HG03045 (cell line): ENCODE results near the gene HLA-E.
"Not testable (repeated sequence)": the region's sequence is repeated elsewhere in the genome, so short reads cannot be mapped to it uniquely, and the experiment has no call there.

Experiments
- ATAC-seq: cut with Tn5 transposase; IDR thresholded peaks from one replicate; pipeline ENCODE4 v1.9.1; 2021; ENCODE audit warnings: mild to moderate bottlenecking, moderate library complexity; ENCODE audit not compliant: unreplicated experiment

Gene HLA-E

GRCh38 chr6:30500421-30501355 lies 11.4 kb downstream of the HLA-E start:
- no peak for ATAC-seq

- ATAC-seq, result no peak
Observed at GRCh38 chr6:30507849-30508827, 18.8 kb downstream of the HLA-E start.

DNA sequence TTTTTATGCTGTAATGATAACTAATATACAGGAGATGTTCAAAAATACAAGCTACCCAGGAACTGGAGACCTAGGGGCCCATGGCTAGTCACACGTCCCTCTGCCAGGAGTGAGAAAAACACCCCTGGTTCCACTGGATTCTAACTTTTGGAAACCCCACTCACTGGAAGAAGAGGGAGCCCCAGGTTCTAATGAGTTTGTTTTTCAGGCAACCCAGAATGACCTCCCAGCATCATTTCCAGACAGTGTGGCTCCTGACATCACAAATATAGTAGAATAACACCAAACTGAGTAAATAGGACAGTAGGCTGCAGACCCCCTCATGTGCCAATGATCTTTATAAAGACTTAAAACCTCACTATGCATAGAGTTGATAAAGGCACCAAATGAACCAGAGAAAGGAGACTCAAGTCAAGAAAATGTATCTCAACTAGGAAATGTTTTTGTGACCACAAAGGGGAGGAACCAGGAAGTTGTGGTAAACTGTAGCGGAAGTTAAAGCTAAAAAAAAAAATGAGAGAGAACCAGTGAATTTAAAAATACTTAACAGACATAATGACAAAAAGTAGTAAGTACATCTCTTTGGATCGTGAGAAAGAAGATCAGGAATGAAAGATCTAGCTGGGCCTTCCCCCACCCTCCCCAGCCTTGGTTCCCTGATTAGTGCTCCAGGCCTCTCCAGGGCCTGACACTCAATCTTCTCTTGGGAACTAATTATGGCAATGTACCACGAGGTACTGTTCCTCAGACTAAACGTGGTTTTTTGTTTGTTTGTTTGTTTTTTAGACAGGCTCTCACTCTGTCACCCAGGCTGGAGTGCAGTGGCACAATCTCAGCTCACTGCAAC lies 19.8 kb downstream of the HLA-E start:
- no peak for ATAC-seq

GRCh38 chr6:30510419-30511168 lies 21.3 kb downstream of the HLA-E start:
- no peak for ATAC-seq

- no peak for ATAC-seq
Observed at GRCh38 chr6:30511169-30511546, 21.8 kb downstream of the HLA-E start.

GRCh38 chr6:30513451-30513850 lies 24.1 kb downstream of the HLA-E start:
- no peak for ATAC-seq

GRCh38 chr6:30515106-30515505 lies 25.8 kb downstream of the HLA-E start:
- ATAC-seq, result no peak

GRCh38 chr6:30515944-30516753 lies 26.8 kb downstream of the HLA-E start:
- ATAC-seq, result peak; percentile 70

GRCh38 chr6:30516754-30517076 lies 27.4 kb downstream of the HLA-E start:
- ATAC-seq, result not testable (repeated sequence)

DNA sequence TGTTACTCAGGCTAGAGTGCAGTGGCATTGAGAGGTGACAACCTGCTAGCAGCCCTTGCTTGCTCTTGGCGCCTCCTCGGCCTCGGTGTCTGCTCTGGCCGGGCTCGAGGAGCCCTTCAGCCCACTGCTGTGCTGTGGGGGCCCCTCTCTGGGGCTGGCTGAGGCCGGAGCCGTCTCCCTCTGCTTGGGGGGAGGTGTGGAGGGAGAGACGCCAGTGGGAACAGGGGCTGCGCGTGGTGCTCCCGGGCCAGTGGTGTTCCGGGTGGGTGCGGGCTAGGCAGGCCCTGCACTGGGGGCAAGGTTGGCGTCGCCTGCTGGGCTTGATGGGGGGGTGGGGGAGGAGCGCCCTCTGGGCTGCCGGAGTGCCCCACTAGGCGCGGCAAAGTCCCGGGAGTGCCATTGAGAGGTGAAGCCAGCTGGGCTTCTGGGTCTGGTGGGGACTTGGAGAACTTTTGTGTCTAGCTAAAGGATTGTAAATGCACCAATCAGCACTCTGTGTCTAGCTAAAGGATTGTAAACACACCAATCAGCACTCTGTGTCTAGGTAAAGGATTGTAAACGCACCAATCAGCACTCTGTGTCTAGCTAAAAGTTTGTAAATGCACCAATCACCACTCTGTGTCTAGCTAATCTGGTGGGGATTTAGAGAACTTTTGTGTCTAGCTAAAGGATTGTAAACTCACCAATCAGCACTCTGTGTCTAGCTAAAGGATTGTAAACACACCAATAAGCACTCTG lies 28.6 kb downstream of the HLA-E start:
- ATAC-seq, result not testable (repeated sequence)

DNA sequence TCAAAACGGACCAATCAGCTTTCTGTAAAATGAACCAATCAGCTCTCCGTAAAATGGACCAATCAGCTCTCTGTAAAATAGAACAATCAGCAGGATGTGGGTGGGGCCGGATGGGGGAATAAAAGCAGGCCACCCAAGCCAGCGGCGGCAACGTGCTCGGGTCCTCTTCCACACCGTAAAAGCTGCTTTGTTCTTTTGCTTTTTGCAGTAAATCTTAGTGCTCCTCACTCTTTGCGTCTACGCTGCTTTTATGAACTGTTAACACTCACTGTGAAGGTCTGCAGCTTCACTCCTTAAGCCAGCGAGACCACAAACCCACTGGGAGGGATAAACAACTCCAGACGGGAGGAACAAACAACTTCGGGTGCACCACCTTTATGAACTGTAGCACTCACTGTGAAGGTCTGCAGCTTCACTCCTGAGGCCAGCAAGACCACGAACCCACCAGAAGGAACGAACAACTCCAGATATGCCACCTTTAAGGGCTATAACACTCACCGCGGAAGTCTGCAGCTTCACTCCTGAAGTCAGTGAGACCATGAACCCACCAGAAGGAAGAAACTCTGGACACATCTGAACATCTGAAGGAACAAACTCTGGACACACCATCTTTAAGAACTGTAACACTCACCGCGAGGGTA lies 29.3 kb downstream of the HLA-E start:
- ATAC-seq, result not testable (repeated sequence)

- no peak for ATAC-seq
Observed at GRCh38 chr6:30520522-30520921, 31.2 kb downstream of the HLA-E start.

- not testable (repeated sequence) for ATAC-seq
Observed at GRCh38 chr6:30521082-30521481, 31.8 kb downstream of the HLA-E start.

DNA sequence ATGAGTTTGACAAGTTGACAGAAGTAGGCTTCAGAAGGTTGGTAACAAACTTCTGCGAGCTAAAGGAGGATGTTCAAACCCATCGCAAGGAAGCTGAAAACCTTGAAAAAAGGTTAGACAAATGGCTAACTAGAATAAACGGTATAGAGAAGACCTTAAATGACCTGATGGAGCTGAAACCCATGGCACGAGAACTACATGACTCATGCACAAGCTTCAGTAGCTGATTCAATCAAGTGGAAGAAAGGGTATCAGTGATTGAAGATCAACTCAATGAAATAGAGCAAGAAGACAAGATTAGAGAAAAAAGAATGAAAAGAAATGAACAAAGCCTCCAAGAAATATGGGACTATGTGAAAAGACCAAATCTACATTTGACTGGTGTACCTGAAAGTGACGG lies 32.6 kb downstream of the HLA-E start:
- not testable (repeated sequence) for ATAC-seq

DNA sequence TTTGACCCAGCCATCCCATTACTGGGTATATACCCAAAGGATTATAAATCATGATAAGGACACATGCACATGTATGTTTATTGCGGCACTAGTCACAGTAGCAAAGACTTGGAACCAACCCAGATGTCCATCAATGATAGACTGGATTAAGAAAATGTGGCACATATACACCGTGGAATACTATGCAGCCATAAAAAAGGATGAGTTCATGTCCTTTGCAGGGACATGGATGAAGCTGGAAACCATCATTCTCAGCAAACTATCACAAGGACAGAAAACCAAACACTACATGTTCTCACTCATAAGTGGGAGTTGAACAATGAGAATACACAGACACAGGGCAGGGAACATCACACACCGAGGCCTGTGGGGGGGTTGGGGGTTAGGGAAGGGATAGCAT lies 37.1 kb downstream of the HLA-E start:
- not testable (repeated sequence) for ATAC-seq

- ATAC-seq, result peak; percentile 45
Observed at GRCh38 chr6:30529349-30529875, 40.1 kb downstream of the HLA-E start.

GRCh38 chr6:30530014-30530413 lies 40.7 kb downstream of the HLA-E start:
- ATAC-seq, result no peak
